ENCODE results near the gene NBL1.
"Not testable (repeated sequence)": the region's sequence is repeated elsewhere in the genome, so short reads cannot be mapped to it uniquely, and the experiment has no call there.

The NBL1 gene

GRCh38 chr1:19621274-19621950 is 22.7 kb upstream of the NBL1 start:
- H3K4me1 ChIP-seq (ENCODE audit: control insufficient read depth, insufficient read depth, low read length, poor library complexity, severe bottlenecking), result no peaks in the 10 kb centered on the region
- H3K4me3 ChIP-seq (ENCODE audit: insufficient read depth, low read depth, low read length, poor library complexity, severe bottlenecking), result no peak overlapping the region
- peaks cover 28% of the 10 kb centered on the region for H3K36me3 ChIP-seq (ENCODE audit: control insufficient read depth, insufficient read depth, low read length)
- no peaks in the 10 kb centered on the region for H3K27me3 ChIP-seq (replicated peaks; ENCODE audit: control insufficient read depth, insufficient read depth, low read length, poor library complexity, severe bottlenecking)
- DNase-seq, result no peak
- H3K9me3 ChIP-seq (ENCODE audit: control insufficient read depth, low read length), result no peaks in the 10 kb centered on the region
- no peak overlapping the region for H3K27ac ChIP-seq (ENCODE audit: insufficient read depth, low read length, poor library complexity, severe bottlenecking)

DNA sequence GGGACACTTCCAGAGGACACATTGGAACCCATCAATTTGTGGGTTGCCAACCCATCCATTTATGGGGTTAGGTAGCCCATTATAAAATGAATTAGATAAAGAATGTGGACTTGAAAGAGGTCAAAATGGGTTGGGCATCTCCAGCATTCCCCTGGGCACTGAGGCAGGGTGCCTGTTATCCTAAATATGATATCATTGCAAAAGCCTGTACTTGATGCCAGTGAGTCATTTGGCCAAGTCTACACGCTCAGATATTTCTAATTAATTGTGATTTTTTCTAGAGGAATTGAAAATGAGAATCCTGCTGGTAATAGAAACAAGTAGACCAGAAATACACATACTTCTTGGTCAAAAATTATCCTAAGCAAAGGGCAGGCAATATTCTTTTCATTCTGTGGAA is 21.9 kb upstream of the NBL1 start:
- H3K36me3 ChIP-seq (ENCODE audit: control insufficient read depth, insufficient read depth, low read length), result peaks cover 35% of the 10 kb centered on the region
- DNase-seq, result no peak
- H3K4me3 ChIP-seq (ENCODE audit: insufficient read depth, low read depth, low read length, poor library complexity, severe bottlenecking), result no peak overlapping the region
- no peaks in the 10 kb centered on the region for H3K9me3 ChIP-seq (ENCODE audit: control insufficient read depth, low read length)
- H3K4me1 ChIP-seq (ENCODE audit: control insufficient read depth, insufficient read depth, low read length, poor library complexity, severe bottlenecking), result no peaks in the 10 kb centered on the region
- H3K27ac ChIP-seq (ENCODE audit: insufficient read depth, low read length, poor library complexity, severe bottlenecking), result no peak overlapping the region
- no peaks in the 10 kb centered on the region for H3K27me3 ChIP-seq (replicated peaks; ENCODE audit: control insufficient read depth, insufficient read depth, low read length, poor library complexity, severe bottlenecking)

GRCh38 chr1:19623523-19623922 is 20.6 kb upstream of the NBL1 start:
- Histone ChIP-seq H3K27me3 (replicated peaks; ENCODE audit: control insufficient read depth, insufficient read depth, low read length, poor library complexity, severe bottlenecking) (no peaks in the 10 kb centered on the region), H3K27ac (ENCODE audit: insufficient read depth, low read length, poor library complexity, severe bottlenecking) (no peak overlapping the region), H3K4me3 (ENCODE audit: insufficient read depth, low read depth, low read length, poor library complexity, severe bottlenecking) (no peak overlapping the region), H3K4me1 (ENCODE audit: control insufficient read depth, insufficient read depth, low read length, poor library complexity, severe bottlenecking) (no peaks in the 10 kb centered on the region), H3K36me3 (ENCODE audit: control insufficient read depth, insufficient read depth, low read length) (peaks cover 42% of the 10 kb centered on the region), H3K9me3 (ENCODE audit: control insufficient read depth, low read length) (no peaks in the 10 kb centered on the region)
- no peak for DNase-seq

DNA sequence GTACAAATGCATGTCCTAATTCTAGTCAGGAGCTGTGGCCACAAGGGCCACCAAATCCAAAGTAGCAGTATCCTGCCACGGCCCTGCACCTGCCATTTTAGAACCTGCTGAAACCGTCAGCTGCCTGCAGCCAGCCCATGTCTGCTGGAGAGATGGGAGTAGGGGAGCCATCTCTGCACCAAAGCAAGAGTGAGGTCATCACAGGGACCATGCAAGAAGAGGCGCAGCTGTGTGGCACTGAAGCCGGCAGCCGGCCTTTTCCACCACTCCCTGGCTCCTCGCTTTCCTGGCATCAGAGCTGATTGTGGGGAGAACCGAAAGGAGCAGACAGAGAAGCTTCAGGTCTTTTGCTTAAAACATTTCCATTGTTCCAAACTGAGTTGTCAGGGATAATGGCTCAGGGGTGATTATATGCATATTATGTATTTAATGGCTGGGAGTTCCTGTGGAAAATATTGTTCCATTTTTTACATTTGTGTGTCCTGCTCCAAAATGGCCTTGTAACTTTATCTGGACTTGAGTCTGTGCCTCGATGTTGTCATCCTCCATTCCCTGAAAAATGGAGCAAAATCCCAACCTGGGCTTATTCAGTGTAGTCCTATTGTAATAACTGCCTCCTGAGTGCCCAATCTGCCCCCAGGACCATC is 18.7 kb upstream of the NBL1 start:
- H3K36me3 ChIP-seq (ENCODE audit: control insufficient read depth, insufficient read depth, low read length), result peaks cover 42% of the 10 kb centered on the region
- no peak for DNase-seq
- no peaks in the 10 kb centered on the region for H3K27me3 ChIP-seq (replicated peaks; ENCODE audit: control insufficient read depth, insufficient read depth, low read length, poor library complexity, severe bottlenecking)
- H3K4me3 ChIP-seq (ENCODE audit: insufficient read depth, low read depth, low read length, poor library complexity, severe bottlenecking), result no peak overlapping the region
- no peak overlapping the region for H3K27ac ChIP-seq (ENCODE audit: insufficient read depth, low read length, poor library complexity, severe bottlenecking)
- no peaks in the 10 kb centered on the region for H3K4me1 ChIP-seq (ENCODE audit: control insufficient read depth, insufficient read depth, low read length, poor library complexity, severe bottlenecking)
- H3K9me3 ChIP-seq (ENCODE audit: control insufficient read depth, low read length), result no peaks in the 10 kb centered on the region

- no peak overlapping the region for H3K27ac ChIP-seq (ENCODE audit: insufficient read depth, low read length, poor library complexity, severe bottlenecking)
- no peaks in the 10 kb centered on the region for H3K4me1 ChIP-seq (ENCODE audit: control insufficient read depth, insufficient read depth, low read length, poor library complexity, severe bottlenecking)
- H3K9me3 ChIP-seq (ENCODE audit: control insufficient read depth, low read length), result no peaks in the 10 kb centered on the region
- H3K27me3 ChIP-seq (replicated peaks; ENCODE audit: control insufficient read depth, insufficient read depth, low read length, poor library complexity, severe bottlenecking), result no peaks in the 10 kb centered on the region
- peaks cover 37% of the 10 kb centered on the region for H3K36me3 ChIP-seq (ENCODE audit: control insufficient read depth, insufficient read depth, low read length)
- no peak overlapping the region for H3K4me3 ChIP-seq (ENCODE audit: insufficient read depth, low read depth, low read length, poor library complexity, severe bottlenecking)
- DNase-seq, result no peak
These were observed 15.2 kb upstream of the NBL1 start for GRCh38 chr1:19628879-19629278.

DNA sequence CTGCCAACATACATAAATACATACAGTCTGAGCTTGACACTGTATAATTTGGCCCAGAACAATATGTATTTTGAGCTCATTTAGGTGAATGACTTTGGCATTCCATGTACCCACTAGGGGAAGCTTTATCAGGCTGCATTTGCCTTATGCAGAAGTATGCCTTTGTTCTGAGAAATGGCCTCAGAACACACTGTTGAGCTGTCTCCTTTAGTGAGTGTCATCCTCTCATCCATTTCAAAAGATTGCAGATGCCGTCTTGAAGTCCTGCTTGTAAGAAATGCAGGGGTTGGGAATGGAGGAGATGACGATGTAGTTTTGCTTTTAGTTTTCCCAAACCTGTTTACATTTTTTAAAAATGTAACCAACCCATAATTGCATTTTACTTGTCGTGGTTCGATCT is 14.8 kb upstream of the NBL1 start:
- H3K4me1 ChIP-seq (ENCODE audit: control insufficient read depth, insufficient read depth, low read length, poor library complexity, severe bottlenecking), result no peaks in the 10 kb centered on the region
- H3K4me3 ChIP-seq (ENCODE audit: insufficient read depth, low read depth, low read length, poor library complexity, severe bottlenecking), result no peak overlapping the region
- no peak overlapping the region for H3K27ac ChIP-seq (ENCODE audit: insufficient read depth, low read length, poor library complexity, severe bottlenecking)
- no peaks in the 10 kb centered on the region for H3K9me3 ChIP-seq (ENCODE audit: control insufficient read depth, low read length)
- peaks cover 34% of the 10 kb centered on the region for H3K36me3 ChIP-seq (ENCODE audit: control insufficient read depth, insufficient read depth, low read length)
- H3K27me3 ChIP-seq (replicated peaks; ENCODE audit: control insufficient read depth, insufficient read depth, low read length, poor library complexity, severe bottlenecking), result no peaks in the 10 kb centered on the region
- no peak for DNase-seq

DNA sequence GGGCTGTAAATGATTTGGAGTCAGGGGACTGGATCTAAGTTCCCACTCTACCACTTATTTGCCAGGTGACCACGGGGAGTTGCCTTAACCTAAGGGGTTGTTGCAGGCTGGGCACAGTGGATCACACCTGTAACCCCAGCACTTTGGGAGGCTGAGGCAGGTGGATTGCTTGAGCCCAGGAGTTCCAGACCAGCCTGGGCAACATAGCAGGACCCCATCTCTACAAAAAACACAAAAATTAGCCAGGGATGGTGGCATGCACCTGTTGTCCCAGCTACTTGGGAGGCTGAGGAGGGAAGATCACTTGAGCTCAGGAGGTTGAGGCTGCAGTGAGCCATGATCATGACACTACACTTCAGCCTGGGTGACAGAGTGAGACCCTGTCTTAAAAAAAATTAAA is 13.9 kb upstream of the NBL1 start:
- not testable (repeated sequence) for H3K4me1 ChIP-seq (ENCODE audit: control insufficient read depth, insufficient read depth, low read length, poor library complexity, severe bottlenecking); H3K27me3 ChIP-seq (replicated peaks; ENCODE audit: control insufficient read depth, insufficient read depth, low read length, poor library complexity, severe bottlenecking); DNase-seq; H3K27ac ChIP-seq (ENCODE audit: insufficient read depth, low read length, poor library complexity, severe bottlenecking); H3K9me3 ChIP-seq (ENCODE audit: control insufficient read depth, low read length); H3K4me3 ChIP-seq (ENCODE audit: insufficient read depth, low read depth, low read length, poor library complexity, severe bottlenecking)
- H3K36me3 ChIP-seq (ENCODE audit: control insufficient read depth, insufficient read depth, low read length), result peaks cover 26% of the 10 kb centered on the region

- no peak overlapping the region for H3K27ac ChIP-seq (ENCODE audit: insufficient read depth, low read length, poor library complexity, severe bottlenecking)
- no peaks in the 10 kb centered on the region for H3K9me3 ChIP-seq (ENCODE audit: control insufficient read depth, low read length)
- no peak for DNase-seq
These were observed 13.3 kb upstream of the NBL1 start for GRCh38 chr1:19630720-19631395.

GRCh38 chr1:19632211-19632610 is 11.9 kb upstream of the NBL1 start:
- no peak for DNase-seq
- Histone ChIP-seq H3K36me3 (ENCODE audit: control insufficient read depth, insufficient read depth, low read length) (peaks cover 7% of the 10 kb centered on the region), H3K9me3 (ENCODE audit: control insufficient read depth, low read length) (no peaks in the 10 kb centered on the region), H3K4me1 (ENCODE audit: control insufficient read depth, insufficient read depth, low read length, poor library complexity, severe bottlenecking) (no peaks in the 10 kb centered on the region), H3K4me3 (ENCODE audit: insufficient read depth, low read depth, low read length, poor library complexity, severe bottlenecking) (no peak overlapping the region), H3K27ac (ENCODE audit: insufficient read depth, low read length, poor library complexity, severe bottlenecking) (no peak overlapping the region), H3K27me3 (replicated peaks; ENCODE audit: control insufficient read depth, insufficient read depth, low read length, poor library complexity, severe bottlenecking) (no peaks in the 10 kb centered on the region)

More at GRCh38 chr1:19630720-19631395, 13.3 kb upstream of the NBL1 start:
- Histone ChIP-seq H3K27me3 (replicated peaks; ENCODE audit: control insufficient read depth, insufficient read depth, low read length, poor library complexity, severe bottlenecking) (no peaks in the 10 kb centered on the region), H3K4me3 (ENCODE audit: insufficient read depth, low read depth, low read length, poor library complexity, severe bottlenecking) (no peak overlapping the region), H3K4me1 (ENCODE audit: control insufficient read depth, insufficient read depth, low read length, poor library complexity, severe bottlenecking) (no peaks in the 10 kb centered on the region), H3K36me3 (ENCODE audit: control insufficient read depth, insufficient read depth, low read length) (peaks cover 19% of the 10 kb centered on the region)

GRCh38 chr1:19633106-19633505 is 11.0 kb upstream of the NBL1 start:
- H3K27ac ChIP-seq (ENCODE audit: insufficient read depth, low read length, poor library complexity, severe bottlenecking), result no peak overlapping the region
- H3K4me3 ChIP-seq (ENCODE audit: insufficient read depth, low read depth, low read length, poor library complexity, severe bottlenecking), result no peak overlapping the region
- H3K27me3 ChIP-seq (replicated peaks; ENCODE audit: control insufficient read depth, insufficient read depth, low read length, poor library complexity, severe bottlenecking), result no peaks in the 10 kb centered on the region
- H3K9me3 ChIP-seq (ENCODE audit: control insufficient read depth, low read length), result no peaks in the 10 kb centered on the region
- no peaks in the 10 kb centered on the region for H3K4me1 ChIP-seq (ENCODE audit: control insufficient read depth, insufficient read depth, low read length, poor library complexity, severe bottlenecking)
- DNase-seq, result no peak
- H3K36me3 ChIP-seq (ENCODE audit: control insufficient read depth, insufficient read depth, low read length), result no peaks in the 10 kb centered on the region

Measured in effector memory CD4-positive, alpha-beta T cell (primary cell).